Skin of body (tissue), 3 donors: ENCODE results near the gene IL7R. TPM values are rescaled to one million over a fixed set of nuclear protein-coding genes. Genes with fewer than 3 reads are reported as not detected.

Experiments
- DNase-seq: peaks from one replicate; lab custom pipeline; 2025; lab: John Stamatoyannopoulos, UW
- small RNA-seq: library from RNA; depleted of rRNA; stranded (forward); fragments of <200 nt; gene quantifications from one replicate; pipeline ENCODE3, GENCODE V24; 2014; ENCODE audit warnings: low replicate concordance
- total RNA-seq: library from RNA; depleted of rRNA; stranded (reverse); fragments of >200 nt; gene quantifications from one replicate; pipeline ENCODE4 v1.2.3, GENCODE V29; 2014

The IL7R gene
- total RNA-seq, 1 donor from 2014 or later: 2.0 TPM

- DNase-seq: no peak
These were observed 47.0 kb downstream of the IL7R start for GRCh38 chr5:35903631-35904203.

- DNase-seq: no peak
These were observed 47.9 kb downstream of the IL7R start for GRCh38 chr5:35904443-35905132.

- no peak for DNase-seq
These were observed 51.5 kb downstream of the IL7R start for GRCh38 chr5:35908228-35908627.

GRCh38 chr5:35908814-35909213 lies 52.1 kb downstream of the IL7R start:
- DNase-seq: no peak

- DNase-seq: no peak
These were observed 62.5 kb downstream of the IL7R start for GRCh38 chr5:35919191-35919590.

- no peak for DNase-seq
These were observed 64.2 kb downstream of the IL7R start for GRCh38 chr5:35920890-35921289.

GRCh38 chr5:35921930-35922329 lies 65.2 kb downstream of the IL7R start:
- no peak for DNase-seq

- DNase-seq: no peak
These were observed 65.8 kb downstream of the IL7R start for GRCh38 chr5:35922468-35922867.

- DNase-seq: no peak
These were observed 67.6 kb downstream of the IL7R start for GRCh38 chr5:35924122-35924949.

GRCh38 chr5:35924950-35925722 lies 68.4 kb downstream of the IL7R start:
- no peak for DNase-seq

GRCh38 chr5:35926389-35927051 lies 69.8 kb downstream of the IL7R start:
- peak; percentile 44 for DNase-seq

Small RNA genes lying within 50 kb of the gene (small RNA-seq; reads per million reads assigned to genes)
- gene AC112204.1: not detected

Other genes with a start within 250 kb of the IL7R start
- 13.8 TPM for gene SPEF2, start 239.0 kb upstream of the IL7R start, total RNA-seq
- 0.20 TPM for gene CAPSL, start 81.7 kb downstream of the IL7R start, total RNA-seq
- 2.5 TPM for gene UGT3A1, start 134.5 kb downstream of the IL7R start, total RNA-seq
- 21.4 TPM for gene UGT3A2, start 210.0 kb downstream of the IL7R start, total RNA-seq